GM19328 (cell line): Measurements from ENCODE around the gene YWHAE.

Experiments used
- ATAC-seq: cut with Tn5 transposase; IDR thresholded peaks from one replicate; pipeline ENCODE4 v1.9.1; 2021; ENCODE audit warnings: mild to moderate bottlenecking, moderate library complexity; ENCODE audit not compliant: unreplicated experiment

YWHAE gene

GRCh38 chr17:1298606-1299005 is 101.4 kb downstream of the YWHAE start:
- ATAC-seq, result no peak
